Measurements from ENCODE around the gene ENPP5. TPM values are rescaled to one million over a fixed set of nuclear protein-coding genes. Genes with fewer than 3 reads are reported as not detected.

ENPP5 gene, protein sequence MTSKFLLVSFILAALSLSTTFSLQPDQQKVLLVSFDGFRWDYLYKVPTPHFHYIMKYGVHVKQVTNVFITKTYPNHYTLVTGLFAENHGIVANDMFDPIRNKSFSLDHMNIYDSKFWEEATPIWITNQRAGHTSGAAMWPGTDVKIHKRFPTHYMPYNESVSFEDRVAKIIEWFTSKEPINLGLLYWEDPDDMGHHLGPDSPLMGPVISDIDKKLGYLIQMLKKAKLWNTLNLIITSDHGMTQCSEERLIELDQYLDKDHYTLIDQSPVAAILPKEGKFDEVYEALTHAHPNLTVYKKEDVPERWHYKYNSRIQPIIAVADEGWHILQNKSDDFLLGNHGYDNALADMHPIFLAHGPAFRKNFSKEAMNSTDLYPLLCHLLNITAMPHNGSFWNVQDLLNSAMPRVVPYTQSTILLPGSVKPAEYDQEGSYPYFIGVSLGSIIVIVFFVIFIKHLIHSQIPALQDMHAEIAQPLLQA
- 1 to 10 TPM in 1 of 4 donors, under 1 TPM in 1, not detected in 2; 0.73 to 8.1 TPM for total RNA-seq

DNA sequence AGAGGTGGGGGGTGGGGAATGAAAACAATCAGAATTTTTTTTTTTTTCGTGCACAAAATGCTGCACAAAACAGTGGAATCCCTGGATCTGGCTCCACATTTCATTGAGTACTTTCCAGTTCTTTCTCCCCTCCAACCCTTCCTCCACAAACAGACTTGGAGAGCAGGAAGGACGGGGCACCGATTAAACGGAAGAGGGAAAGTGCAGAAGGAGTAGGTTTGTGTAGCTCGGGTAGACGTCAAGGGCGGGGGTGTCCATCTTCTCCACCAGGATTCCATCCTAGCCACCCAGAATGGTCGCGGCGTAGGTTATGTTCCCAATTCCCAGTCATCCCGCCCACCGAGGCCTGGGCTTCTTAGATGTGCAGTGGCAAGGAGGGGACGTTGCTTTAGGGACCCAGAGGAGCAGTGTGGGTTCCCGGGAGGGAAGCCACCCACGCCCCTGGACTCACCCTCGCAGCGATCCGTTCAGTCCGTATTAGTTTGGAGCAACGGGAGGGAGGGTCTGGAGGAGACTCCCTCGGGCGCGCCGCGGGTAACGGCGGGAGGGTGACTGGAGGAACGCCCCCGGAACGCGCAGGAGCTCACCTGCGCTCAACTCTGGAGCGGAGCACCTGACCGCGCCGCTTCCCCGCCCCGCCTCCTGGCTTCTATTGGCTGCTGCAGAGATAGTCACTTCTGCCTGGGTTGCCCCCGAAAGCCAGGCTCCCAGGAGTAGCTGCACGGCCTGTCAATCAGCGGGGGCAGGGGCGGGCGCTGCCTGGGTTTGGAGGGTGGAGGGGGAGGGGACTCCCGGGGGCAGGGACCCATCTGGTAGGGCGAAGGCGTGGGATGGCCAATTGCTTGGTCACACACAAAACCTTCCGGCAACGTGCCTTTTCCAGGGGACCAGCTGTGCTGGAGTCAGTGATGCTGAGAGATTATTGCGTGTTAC, at the start of gene ENPP5:
TSS of gene ENPP5 (minus strand) at position 624 of the 933 bp plus-strand sequence. CDS start 2,718 bp downstream, outside the sequence.
- Histone ChIP-seq H3K27ac (no peak within 1 kb of the TSS), H3K9me3 (no peaks in the 10 kb centered on the region), H3K27me3 (no peaks in the 10 kb centered on the region), H3K4me3 (peak within 1 kb of the TSS; percentile 32 to 46), H3K4me1 (no peaks in the 10 kb centered on the region), H3K36me3 (no peaks in the 10 kb centered on the region)
- intact Hi-C loops (cut with DNase I; ENCODE audit: low total_unique reads): no loop called here
- DNase-seq: peak; percentile 17 to 43
- TF ChIP-seq POLR2A (IDR thresholded peaks at IDR 0.05): peak in 1 of 2 donors; percentile 40
- TF ChIP-seq, protein P1, sequence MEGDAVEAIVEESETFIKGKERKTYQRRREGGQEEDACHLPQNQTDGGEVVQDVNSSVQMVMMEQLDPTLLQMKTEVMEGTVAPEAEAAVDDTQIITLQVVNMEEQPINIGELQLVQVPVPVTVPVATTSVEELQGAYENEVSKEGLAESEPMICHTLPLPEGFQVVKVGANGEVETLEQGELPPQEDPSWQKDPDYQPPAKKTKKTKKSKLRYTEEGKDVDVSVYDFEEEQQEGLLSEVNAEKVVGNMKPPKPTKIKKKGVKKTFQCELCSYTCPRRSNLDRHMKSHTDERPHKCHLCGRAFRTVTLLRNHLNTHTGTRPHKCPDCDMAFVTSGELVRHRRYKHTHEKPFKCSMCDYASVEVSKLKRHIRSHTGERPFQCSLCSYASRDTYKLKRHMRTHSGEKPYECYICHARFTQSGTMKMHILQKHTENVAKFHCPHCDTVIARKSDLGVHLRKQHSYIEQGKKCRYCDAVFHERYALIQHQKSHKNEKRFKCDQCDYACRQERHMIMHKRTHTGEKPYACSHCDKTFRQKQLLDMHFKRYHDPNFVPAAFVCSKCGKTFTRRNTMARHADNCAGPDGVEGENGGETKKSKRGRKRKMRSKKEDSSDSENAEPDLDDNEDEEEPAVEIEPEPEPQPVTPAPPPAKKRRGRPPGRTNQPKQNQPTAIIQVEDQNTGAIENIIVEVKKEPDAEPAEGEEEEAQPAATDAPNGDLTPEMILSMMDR (IDR thresholded peaks at IDR 0.05): no peak

DNA sequence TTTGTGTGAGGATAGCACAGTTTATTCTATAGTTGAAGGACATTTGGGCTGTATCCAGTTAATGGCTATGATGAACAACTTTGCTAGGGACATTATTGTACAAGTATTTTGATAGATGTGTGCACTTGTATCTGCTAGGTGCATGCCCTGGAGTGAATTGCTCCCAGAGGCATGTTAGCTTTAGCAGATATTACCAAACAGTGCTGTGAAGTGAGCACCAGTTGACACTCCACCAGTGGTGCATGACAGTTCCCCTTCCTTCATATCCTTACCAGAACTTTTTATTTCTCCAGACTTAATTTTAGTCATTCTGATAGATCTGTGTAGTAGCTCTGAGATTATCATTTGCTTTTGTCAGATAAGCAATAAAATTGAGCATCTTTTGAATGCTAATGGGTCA, 48.9 kb upstream of the ENPP5 start:
- intact Hi-C loops (cut with DNase I; ENCODE audit: low total_unique reads): no loop called here
- no peaks in the 10 kb centered on the region for H3K4me1 ChIP-seq
- no peaks in the 10 kb centered on the region for H3K9me3 ChIP-seq
- H3K36me3 ChIP-seq: no peaks in the 10 kb centered on the region
- no peak for TF ChIP-seq POLR2A (IDR thresholded peaks at IDR 0.05)
- TF ChIP-seq, protein P1 (IDR thresholded peaks at IDR 0.05): no peak
- H3K27me3 ChIP-seq: no peaks in the 10 kb centered on the region
- DNase-seq: no peak
- H3K27ac ChIP-seq: no peak overlapping the region
- no peak overlapping the region for H3K4me3 ChIP-seq

DNA sequence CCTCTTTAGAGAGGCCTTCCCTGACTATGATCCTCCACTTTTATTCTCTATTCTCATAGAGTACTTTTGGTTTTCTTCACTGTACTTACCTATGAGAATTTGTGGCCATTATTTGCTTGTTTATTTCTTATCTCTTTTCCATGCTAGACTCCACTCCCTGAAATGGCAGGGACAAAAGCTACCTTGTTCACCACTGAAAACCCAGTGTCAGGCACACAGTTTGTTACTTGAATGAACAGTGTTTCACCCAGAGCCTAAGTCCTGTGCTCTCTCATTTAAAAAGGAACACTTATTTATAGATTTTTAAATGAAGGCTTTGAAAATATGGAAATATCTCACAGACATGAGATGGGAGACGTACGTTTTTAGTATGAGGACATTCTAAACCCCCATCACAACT, 47.7 kb upstream of the ENPP5 start:
- Histone ChIP-seq H3K27me3 (no peaks in the 10 kb centered on the region), H3K4me3 (no peak overlapping the region), H3K36me3 (no peaks in the 10 kb centered on the region), H3K27ac (peak overlapping the region in 1 of 2 donors; percentile 44), H3K4me1 (no peaks in the 10 kb centered on the region), H3K9me3 (no peaks in the 10 kb centered on the region)
- TF ChIP-seq POLR2A (IDR thresholded peaks at IDR 0.05): no peak
- TF ChIP-seq, protein P1 (IDR thresholded peaks at IDR 0.05): no peak
- intact Hi-C loops (cut with DNase I; ENCODE audit: low total_unique reads): no loop called here
- DNase-seq: no peak

DNA sequence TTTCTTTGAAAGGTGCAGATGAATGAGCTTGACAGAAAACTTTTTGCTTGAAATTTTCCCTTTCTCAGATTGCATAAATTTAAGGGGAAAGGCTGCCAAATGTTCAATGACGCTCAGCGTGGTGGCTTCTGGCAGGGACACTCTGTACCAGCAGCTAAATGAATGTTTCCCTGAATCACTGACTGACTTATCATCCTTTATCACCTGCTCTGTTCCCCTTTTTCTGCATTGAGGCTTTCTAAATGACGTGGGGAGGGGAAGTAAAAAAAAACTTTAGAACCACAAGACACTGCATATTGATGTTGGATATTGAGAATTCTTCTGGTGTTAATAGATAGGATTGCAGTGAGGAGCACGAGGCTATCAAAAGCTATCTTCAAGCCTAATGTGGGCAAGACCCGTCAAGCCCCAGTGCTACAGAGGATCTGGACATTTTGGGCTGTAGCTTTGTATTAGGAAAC, 46.9 kb upstream of the ENPP5 start:
- intact Hi-C loops (cut with DNase I; ENCODE audit: low total_unique reads): no loop called here
- DNase-seq: no peak

More for the DNA sequence above, 46.9 kb upstream of the ENPP5 start:
- H3K4me3 ChIP-seq: no peak overlapping the region
- H3K9me3 ChIP-seq: no peaks in the 10 kb centered on the region
- peak overlapping the region in 1 of 2 donors; percentile 44 for H3K27ac ChIP-seq
- no peaks in the 10 kb centered on the region for H3K4me1 ChIP-seq
- TF ChIP-seq, protein P1 (IDR thresholded peaks at IDR 0.05): no peak
- TF ChIP-seq POLR2A (IDR thresholded peaks at IDR 0.05): no peak
- no peaks in the 10 kb centered on the region for H3K36me3 ChIP-seq
- no peaks in the 10 kb centered on the region for H3K27me3 ChIP-seq

All from uterus (tissue), 4 donors.